H1 (cell line): ENCODE measurements around the gene VIPR1. TPM values are rescaled to one million over a fixed set of nuclear protein-coding genes. Genes with fewer than 3 reads are reported as not detected.
A peak's percentile ranks its signal among the peaks of the same experiment; 100 is the strongest.

ENCODE experiments used
- CTCF ChIA-PET: fragments of 300-600 bp; sonication (Branson Sonifier 250); formaldehyde crosslinking; loops from one replicate; lab custom pipeline; 2021; ENCODE audit not compliant: partially characterized antibody; lab: Charles Lee
- POLR2A ChIA-PET: fragments of 300-600 bp; sonication (Branson Sonifier 250); formaldehyde crosslinking; loops from one replicate; lab custom pipeline; 2021; ENCODE audit warnings: inconsistent platforms; ENCODE audit not compliant: partially characterized antibody; lab: Charles Lee
- DNase-seq, 2 experiments: peaks; one replicate each; pipeline versions ENCODE4 v3.0.0 to v3.0.0-alpha.2; 2010 to 2022; ENCODE audit warnings: low spot score in 2 of 2, low read depth in 1 of 2, mixed read lengths in 1 of 2
- FAIRE-seq: peaks from 2 replicates; lab custom pipeline; 2011; peaks lifted over from hg19 to GRCh38; lab: Jason Lieb, UNC
- H2AFZ ChIP-seq: 2 replicates; pipeline ENCODE4 v1.8.1; 2012; ENCODE audit warnings: low read length, inconsistent platforms
- H2AK5ac ChIP-seq: 2 replicates; pipeline ENCODE4 v1.6.1; 2013; ENCODE audit warnings: low read depth, low read length
- H2BK120ac ChIP-seq: replicated peaks from 2 replicates; pipeline ENCODE3; 2013; ENCODE audit warnings: low read depth, low read length, inconsistent platforms
- H2BK12ac ChIP-seq: 2 replicates; pipeline ENCODE4 v1.6.1; 2013; ENCODE audit warnings: low read depth, low read length
- H2BK15ac ChIP-seq: 2 replicates; pipeline ENCODE4 v1.6.1; 2013; ENCODE audit warnings: low read length
- H2BK20ac ChIP-seq: 2 replicates; pipeline ENCODE4 v1.6.1; 2013; ENCODE audit warnings: low read length
- H2BK5ac ChIP-seq: 2 replicates; pipeline ENCODE4 v1.6.1; 2013; ENCODE audit warnings: low read depth, low read length
- H3K14ac ChIP-seq: 2 replicates; pipeline ENCODE4 v1.6.1; 2013; ENCODE audit warnings: inconsistent platforms; ENCODE audit not compliant: insufficient read length
- H3K18ac ChIP-seq: 2 replicates; pipeline ENCODE4 v1.6.1; 2013; ENCODE audit warnings: low read length; ENCODE audit errors: extremely low read depth
- H3K23ac ChIP-seq: 2 replicates; pipeline ENCODE4 v1.6.1; 2013; ENCODE audit warnings: inconsistent platforms; ENCODE audit not compliant: insufficient read length
- H3K23me2 ChIP-seq: 2 replicates; pipeline ENCODE4 v1.6.1; 2013; ENCODE audit warnings: low read depth, low read length
- H3K27ac ChIP-seq: 2 replicates; pipeline ENCODE4 v1.6.1; 2011; ENCODE audit warnings: low read depth, low read length, inconsistent platforms
- H3K27me3 ChIP-seq, 4 experiments: replicated peaks in 1 of 4; 1 replicate in 1 of 4; 2 replicates in 3 of 4; pipeline versions ENCODE4 v1.6.1 to v1.8.1; 2011 to 2013; ENCODE audit warnings: low read length in 3 of 4, mild to moderate bottlenecking in 3 of 4, inconsistent platforms in 2 of 4, mixed read lengths in 2 of 4, moderate library complexity in 1 of 4; ENCODE audit not compliant: control insufficient read depth in 3 of 4, insufficient read depth in 3 of 4; ENCODE audit errors: extremely low read depth in 1 of 4
- H3K36me3 ChIP-seq, 4 experiments: 2 replicates each; pipeline versions ENCODE4 v1.6.1 to v1.8.1; 2011 to 2013; ENCODE audit warnings: mild to moderate bottlenecking in 4 of 4, low read length in 3 of 4, moderate library complexity in 2 of 4, control low read depth in 1 of 4, inconsistent platforms in 1 of 4; ENCODE audit not compliant: insufficient read depth in 4 of 4, control insufficient read depth in 2 of 4
- H3K4ac ChIP-seq: replicated peaks from 2 replicates; pipeline ENCODE3; 2013; ENCODE audit warnings: low read length, low read depth, mixed read lengths, inconsistent platforms; ENCODE audit not compliant: insufficient read length
- H3K4me1 ChIP-seq, 4 experiments: replicated peaks in 1 of 4; 1 replicate in 1 of 4; 2 replicates in 3 of 4; pipeline versions ENCODE4 v1.6.1 to v1.8.1; 2011 to 2013; ENCODE audit warnings: low read length in 3 of 4, inconsistent platforms in 2 of 4, mixed read lengths in 1 of 4; ENCODE audit not compliant: insufficient read depth in 4 of 4, control insufficient read depth in 3 of 4
- H3K4me2 ChIP-seq, 2 experiments: 2 replicates each; pipeline versions ENCODE4 v1.6.1 to v1.8.1; 2011 to 2013; ENCODE audit warnings: low read depth in 2 of 2, low read length in 2 of 2, control low read depth in 1 of 2, inconsistent platforms in 1 of 2, mild to moderate bottlenecking in 1 of 2; ENCODE audit not compliant: insufficient read depth in 1 of 2
- H3K4me3 ChIP-seq, 4 experiments: fragments of 200-600, 300-600 bp in 1 of 4; sonication (generic), shearing (Covaris generic), sonication (Bioruptor Twin) in 1 of 4; 2 replicates each; pipeline versions ENCODE4 v1.5.1 to v1.8.1; 2011 to 2016; ENCODE audit warnings: low read length in 4 of 4, low read depth in 3 of 4, control low read depth in 2 of 4, inconsistent platforms in 2 of 4, mild to moderate bottlenecking in 2 of 4, mixed read lengths in 1 of 4, moderate library complexity in 1 of 4; ENCODE audit not compliant: insufficient read depth in 2 of 4; ENCODE audit errors: extremely low read depth in 1 of 4
- H3K56ac ChIP-seq: replicated peaks from 2 replicates; pipeline ENCODE3; 2013; ENCODE audit warnings: low read depth, mild to moderate bottlenecking, mixed read lengths, low read length, inconsistent platforms; ENCODE audit not compliant: insufficient read length
- H3K79me1 ChIP-seq: 2 replicates; pipeline ENCODE4 v1.6.1; 2013; ENCODE audit warnings: low read depth, low read length, control low read depth
- H3K79me2 ChIP-seq, 2 experiments: 2 replicates each; pipeline versions ENCODE4 v1.6.1 to v1.8.1; 2012 to 2013; ENCODE audit warnings: low read length in 2 of 2, mild to moderate bottlenecking in 2 of 2, inconsistent platforms in 1 of 2; ENCODE audit not compliant: insufficient read depth in 2 of 2, control insufficient read depth in 1 of 2
- H3K9ac ChIP-seq, 4 experiments: replicated peaks in 1 of 4; 1 replicate in 1 of 4; 2 replicates in 3 of 4; pipeline versions ENCODE4 v1.6.1 to v1.8.1; 2011 to 2013; ENCODE audit warnings: low read depth in 3 of 4, low read length in 3 of 4, control low read depth in 2 of 4, mild to moderate bottlenecking in 2 of 4, moderate library complexity in 2 of 4, inconsistent platforms in 1 of 4; ENCODE audit errors: extremely low read depth in 1 of 4
- H3K9me3 ChIP-seq, 2 experiments: 2 replicates each; pipeline versions ENCODE4 v1.6.1 to v1.8.1; 2012 to 2013; ENCODE audit warnings: mild to moderate bottlenecking in 2 of 2, moderate library complexity in 2 of 2, control low read depth in 1 of 2, inconsistent platforms in 1 of 2, low read depth in 1 of 2, low read length in 1 of 2, mixed read lengths in 1 of 2; ENCODE audit not compliant: insufficient read depth in 2 of 2
- H4K20me1 ChIP-seq, 2 experiments: replicated peaks in 1 of 2; 2 replicates each; pipeline versions ENCODE3 to v1.8.1; 2011 to 2013; ENCODE audit warnings: inconsistent platforms in 2 of 2, low read length in 2 of 2, mild to moderate bottlenecking in 1 of 2; ENCODE audit not compliant: insufficient read depth in 2 of 2, control insufficient read depth in 1 of 2
- H4K5ac ChIP-seq: 2 replicates; pipeline ENCODE4 v1.6.1; 2013; ENCODE audit warnings: low read length, low read depth, mixed read lengths, inconsistent platforms; ENCODE audit not compliant: insufficient read length
- H4K8ac ChIP-seq: 2 replicates; pipeline ENCODE4 v1.8.0; 2013; ENCODE audit warnings: mild to moderate bottlenecking, moderate library complexity, low read length, inconsistent platforms; ENCODE audit not compliant: insufficient read depth; ENCODE audit errors: extremely low read depth
- H4K91ac ChIP-seq: replicated peaks from 2 replicates; pipeline ENCODE3; 2013; ENCODE audit warnings: low read length, mixed read lengths, inconsistent platforms; ENCODE audit not compliant: insufficient read length
- CTCF ChIP-seq, 3 experiments: IDR thresholded peaks; 1 replicate in 2 of 3; 2 replicates in 1 of 3; pipeline versions ENCODE4 v1.5.1 to v1.6.1; 2011; ENCODE audit warnings: low read length in 3 of 3, mild to moderate bottlenecking in 3 of 3, inconsistent platforms in 2 of 3, low read depth in 1 of 3, moderate library complexity in 1 of 3; ENCODE audit not compliant: insufficient read depth in 1 of 3; ENCODE audit errors: control extremely low read depth in 1 of 3
- E2F6 ChIP-seq: IDR thresholded peaks from 2 replicates; pipeline ENCODE4 v1.6.1; 2012; ENCODE audit warnings: inconsistent platforms
- POLR2AphosphoS5 ChIP-seq: IDR thresholded peaks from 2 replicates; pipeline ENCODE4 v1.6.1; 2011; ENCODE audit warnings: low read depth, low read length
- RAD21 ChIP-seq, 2 experiments: IDR thresholded peaks in 1 of 2; conservative IDR thresholded peaks in 1 of 2; 2 replicates each; pipeline ENCODE4 v1.6.1; 2011; ENCODE audit warnings: low read depth in 2 of 2, low read length in 2 of 2, improper control_type of control experiment in 1 of 2, inconsistent platforms in 1 of 2, mild to moderate bottlenecking in 1 of 2, moderate library complexity in 1 of 2
- TEAD4 ChIP-seq: IDR thresholded peaks from 2 replicates; pipeline ENCODE4 v1.6.1; 2012; ENCODE audit warnings: low read depth, low read length, inconsistent platforms, mixed read lengths
- YY1 ChIP-seq: IDR thresholded peaks from 2 replicates; pipeline ENCODE4 v1.6.1; 2011; ENCODE audit warnings: low read depth, mild to moderate bottlenecking, low read length
- WGBS, 2 experiments: shearing (Covaris generic) in 1 of 2; methylation state at CpG; one replicate each; pipeline versions ENCODE4 v1.1.6 to v1.1.7; 2013 to 2015; ENCODE audit warnings: low lambda C conversion rate in 2 of 2, mixed read lengths in 2 of 2, inconsistent platforms in 1 of 2, low coverage in 1 of 2, missing lambda C conversion rate in 1 of 2; ENCODE audit not compliant: insufficient replicate concordance in 2 of 2, insufficient coverage in 1 of 2, insufficient read length in 1 of 2; ENCODE audit errors: extremely low coverage in 1 of 2, missing lambda C conversion rate in 1 of 2; 5-methylcytosine and 5-hydroxymethylcytosine counted together
- polyA plus RNA-seq, 7 experiments: library from polyadenylated mRNA; depleted of rRNA in 3 of 7; stranded (reverse) in 5 of 7; unstranded in 2 of 7; fragments of >200 nt in 5 of 7; fragments of 200-250 nt in 2 of 7; gene quantifications; 1 replicate in 5 of 7; 2 replicates in 1 of 7; 4 replicates in 1 of 7; pipeline versions ENCODE4 v1.2.1 to v1.2.3, GENCODE V29; 2011 to 2013; ENCODE audit warnings: missing spikeins in 2 of 7, mixed read lengths in 2 of 7
- total RNA-seq: library from RNA; stranded (reverse); fragmentation: NEBNext Ultra II Directional; extraction: Animal tissue kit (Norgen Biotek cat#: 25700); gene quantifications from 2 replicates; pipeline ENCODE4 v1.2.1, GENCODE V29; 2021

The VIPR1 gene
- total and polyA plus RNA-seq, 2 of the 8 experiments (the other 6 are each of a cell fraction or from before 2014, with no cell fraction given), result 7.8 to 10.1 TPM

GRCh38 chr3:42547401-42547945 is 45.0 kb downstream of the VIPR1 start:
- Histone ChIP-seq H3K9ac (no peak overlapping the region), H3K9me3 (no peaks in the 10 kb centered on the region), H2BK15ac (no peak overlapping the region), H3K4me3 (no peak overlapping the region), H2AK5ac (no peak overlapping the region), H4K5ac (no peak overlapping the region), H2BK20ac (no peak overlapping the region), H2AFZ (no peak overlapping the region), H3K23ac (no peak overlapping the region), H4K91ac (no peak overlapping the region), H4K20me1 (peaks cover 0 to 2% of the 10 kb centered on the region in 2 experiments), H3K56ac (no peak overlapping the region), H3K36me3 (peaks cover 0 to 16% (median 3%) of the 10 kb centered on the region in 4 experiments; a peak in 5 of 8 replicates), H2BK12ac (no peak overlapping the region), H3K79me1 (no peaks in the 10 kb centered on the region; the same call in 1 of the 2 replicates), H4K8ac (no peak overlapping the region), H3K4me2 (no peak overlapping the region), H3K27me3 (no peaks in the 10 kb centered on the region), H3K79me2 (no peaks in the 10 kb centered on the region), H3K4me1 (no peaks in the 10 kb centered on the region), H3K4ac (no peak overlapping the region), H3K18ac (no peak overlapping the region), H3K14ac (no peak overlapping the region), H2BK120ac (no peak overlapping the region), H2BK5ac (no peak overlapping the region), H3K23me2 (no peaks in the 10 kb centered on the region), H3K27ac (no peak overlapping the region)
- no peak for FAIRE-seq
- ChIA-PET POLR2A (interaction anchor here (1.8 to 3.4 kb wide), 2 partner anchors 14 to 16 kb away, joined by 3 to 8 read pairs; no protein-coding TSS in a partner anchor), CTCF (interaction anchor here (0.7 to 23.9 kb wide), 29 partner anchors 11 to 590 kb away, joined by 3 to 458 read pairs (median 4); partner anchors contain the start of gene VIPR1)
- no peak for TF ChIP-seq YY1
- no peak for TF ChIP-seq E2F6
- peak; percentile 4; the same call in 1 of the 2 replicates for TF ChIP-seq TEAD4
- peak; percentile 5; the same call in 1 of the 2 replicates for TF ChIP-seq POLR2AphosphoS5
- peak; percentile 90 to 96 (median 91) for TF ChIP-seq CTCF (IDR thresholded peaks at IDR 0.05; ENCODE audit: control extremely low read depth in 1 of 3, insufficient read depth in 1 of 3, low read depth in 1 of 3, low read length in 3 of 3)
- TF ChIP-seq RAD21 (IDR thresholded peaks at IDR 0.05 in 1 of 2, conservative IDR thresholded peaks at IDR 0.05 in 1 of 2; ENCODE audit: low read depth in 2 of 2, low read length in 2 of 2), result peak; percentile 68 to 72
- peak; percentile 50 to 87 for DNase-seq
- 48% methylated on average over 7 of the region's 7 CpGs; no CpG with 5 or more reads in 1 of the 2 experiments for WGBS, 2 experiments
